BLaER1 (cell line): ENCODE measurements around the gene CACYBP.
A peak's percentile ranks its signal among the peaks of the same experiment; 100 is the strongest.

Experiments used
- H3K27ac ChIP-seq: shearing (Covaris generic); formaldehyde crosslinking; 2 replicates; pipeline ENCODE4 v1.8.1; 2022
- H3K27me3 ChIP-seq: shearing (Covaris generic); formaldehyde crosslinking; 2 replicates; pipeline ENCODE4 v1.8.1; 2022
- H3K36me3 ChIP-seq: shearing (Covaris generic); formaldehyde crosslinking; 2 replicates; pipeline ENCODE4 v1.8.1; 2022
- H3K4me1 ChIP-seq: shearing (Covaris generic); formaldehyde crosslinking; 2 replicates; pipeline ENCODE4 v1.8.1; 2022
- H3K4me2 ChIP-seq: shearing (Covaris generic); formaldehyde crosslinking; 2 replicates; pipeline ENCODE4 v1.8.1; 2022
- H3K4me3 ChIP-seq: shearing (Covaris generic); formaldehyde crosslinking; 2 replicates; pipeline ENCODE4 v1.8.1; 2022
- H3K9ac ChIP-seq: shearing (Covaris generic); formaldehyde crosslinking; 2 replicates; pipeline ENCODE4 v1.8.1; 2022
- H3K9me3 ChIP-seq: shearing (Covaris generic); formaldehyde crosslinking; 2 replicates; pipeline ENCODE4 v1.8.1; 2022
- H4K20me1 ChIP-seq: shearing (Covaris generic); formaldehyde crosslinking; 2 replicates; pipeline ENCODE4 v1.8.1; 2022
- Cebpa-rat ChIP-seq: shearing (Covaris generic); IDR thresholded peaks from 2 replicates; pipeline ENCODE4 v1.8.1; 2022

CACYBP gene

GRCh38 chr1:174999936-175000696 is at the start of gene CACYBP:
CACYBP (plus strand) TSS chr1:174999947; CDS start chr1:175000181, 234 bp downstream.
- Histone ChIP-seq H3K4me2 (peak within 1 kb of the TSS; percentile 91), H3K9me3 (peaks cover 4% of the 10 kb centered on the region; the same call in 1 of the 2 replicates), H3K36me3 (peaks cover 19% of the 10 kb centered on the region), H3K27me3 (no peaks in the 10 kb centered on the region), H3K4me1 (peaks cover 35% of the 10 kb centered on the region), H3K9ac (peak within 1 kb of the TSS; percentile 98), H3K4me3 (peak within 1 kb of the TSS; percentile 98), H3K27ac (peak within 1 kb of the TSS; percentile 99), H4K20me1 (peaks cover 51% of the 10 kb centered on the region)
- no peak for TF ChIP-seq Cebpa-rat

GRCh38 chr1:174953285-174954072 is 46.3 kb upstream of the CACYBP start:
- Histone ChIP-seq H3K9ac (no peak overlapping the region), H3K27me3 (no peaks in the 10 kb centered on the region), H3K4me2 (no peak overlapping the region), H3K36me3 (no peaks in the 10 kb centered on the region), H3K27ac (no peak overlapping the region), H4K20me1 (no peaks in the 10 kb centered on the region), H3K4me1 (peaks cover 18% of the 10 kb centered on the region), H3K4me3 (no peak overlapping the region), H3K9me3 (no peaks in the 10 kb centered on the region)
- TF ChIP-seq Cebpa-rat = no peak

- no peaks in the 10 kb centered on the region for H3K36me3 ChIP-seq
- no peak overlapping the region; the same call in 1 of the 2 replicates for H3K4me2 ChIP-seq
- no peaks in the 10 kb centered on the region for H4K20me1 ChIP-seq
- H3K27me3 ChIP-seq = no peaks in the 10 kb centered on the region
- H3K4me1 ChIP-seq = peaks cover 18% of the 10 kb centered on the region
- TF ChIP-seq Cebpa-rat = no peak
- H3K4me3 ChIP-seq = no peak overlapping the region
- H3K9me3 ChIP-seq = no peaks in the 10 kb centered on the region
- H3K9ac ChIP-seq = no peak overlapping the region
- no peak overlapping the region for H3K27ac ChIP-seq
Measured at GRCh38 chr1:174954073-174954460, 45.7 kb upstream of the CACYBP start.

GRCh38 chr1:174954671-174955669 is 44.8 kb upstream of the CACYBP start:
- Histone ChIP-seq H3K27me3 (no peaks in the 10 kb centered on the region), H3K9ac (no peak overlapping the region), H3K9me3 (no peaks in the 10 kb centered on the region), H3K4me2 (peak overlapping the region; percentile 40), H3K36me3 (no peaks in the 10 kb centered on the region), H4K20me1 (no peaks in the 10 kb centered on the region), H3K4me1 (peaks cover 18% of the 10 kb centered on the region), H3K27ac (no peak overlapping the region), H3K4me3 (no peak overlapping the region)
- TF ChIP-seq Cebpa-rat = no peak

GRCh38 chr1:174956086-174956485 is 43.7 kb upstream of the CACYBP start:
- Histone ChIP-seq H4K20me1 (no peaks in the 10 kb centered on the region), H3K36me3 (no peaks in the 10 kb centered on the region), H3K4me2 (no peak overlapping the region), H3K4me1 (peaks cover 18% of the 10 kb centered on the region), H3K27ac (no peak overlapping the region), H3K9ac (no peak overlapping the region), H3K27me3 (no peaks in the 10 kb centered on the region), H3K4me3 (no peak overlapping the region), H3K9me3 (no peaks in the 10 kb centered on the region)
- no peak for TF ChIP-seq Cebpa-rat

GRCh38 chr1:174956976-174957375 is 42.8 kb upstream of the CACYBP start:
- Histone ChIP-seq H3K9ac (no peak overlapping the region), H3K27ac (no peak overlapping the region), H3K4me3 (no peak overlapping the region), H3K36me3 (no peaks in the 10 kb centered on the region), H3K9me3 (no peaks in the 10 kb centered on the region), H3K27me3 (no peaks in the 10 kb centered on the region), H3K4me2 (no peak overlapping the region), H4K20me1 (no peaks in the 10 kb centered on the region), H3K4me1 (peaks cover 18% of the 10 kb centered on the region)
- TF ChIP-seq Cebpa-rat = no peak

- TF ChIP-seq Cebpa-rat = no peak
- H3K4me1 ChIP-seq = peaks cover 19% of the 10 kb centered on the region
- H3K9ac ChIP-seq = no peak overlapping the region
- H3K27ac ChIP-seq = no peak overlapping the region
- H3K9me3 ChIP-seq = no peaks in the 10 kb centered on the region
- no peaks in the 10 kb centered on the region for H3K36me3 ChIP-seq
- no peak overlapping the region for H3K4me2 ChIP-seq
- H4K20me1 ChIP-seq = no peaks in the 10 kb centered on the region
- no peak overlapping the region for H3K4me3 ChIP-seq
- H3K27me3 ChIP-seq = no peaks in the 10 kb centered on the region
Measured at GRCh38 chr1:174957829-174958228, 41.9 kb upstream of the CACYBP start.

GRCh38 chr1:174958396-174958795 is 41.4 kb upstream of the CACYBP start:
- H3K27me3 ChIP-seq = no peaks in the 10 kb centered on the region
- no peaks in the 10 kb centered on the region for H3K36me3 ChIP-seq
- H3K4me2 ChIP-seq = no peak overlapping the region
- no peak overlapping the region for H3K27ac ChIP-seq
- H3K9ac ChIP-seq = no peak overlapping the region
- no peaks in the 10 kb centered on the region for H4K20me1 ChIP-seq
- no peaks in the 10 kb centered on the region for H3K9me3 ChIP-seq
- peaks cover 24% of the 10 kb centered on the region for H3K4me1 ChIP-seq
- no peak overlapping the region for H3K4me3 ChIP-seq
- no peak for TF ChIP-seq Cebpa-rat

GRCh38 chr1:174960362-174960761 is 39.4 kb upstream of the CACYBP start:
- Histone ChIP-seq H3K4me1 (peaks cover 26% of the 10 kb centered on the region), H3K27me3 (no peaks in the 10 kb centered on the region), H4K20me1 (no peaks in the 10 kb centered on the region), H3K27ac (no peak overlapping the region), H3K4me3 (no peak overlapping the region), H3K4me2 (no peak overlapping the region), H3K9me3 (no peaks in the 10 kb centered on the region), H3K36me3 (no peaks in the 10 kb centered on the region), H3K9ac (no peak overlapping the region)
- TF ChIP-seq Cebpa-rat = no peak
